Dedifferentiated amniotic fluid mesenchymal stem cell (primary cell): Measurements from ENCODE around the gene PROSER1.
A peak's percentile ranks its signal among the peaks of the same experiment; 100 is the strongest.
"Not testable (repeated sequence)": the region's sequence is repeated elsewhere in the genome, so short reads cannot be mapped to it uniquely, and the experiment has no call there.

ENCODE experiments used
- DNase-seq: peaks from one replicate; pipeline ENCODE4 v3.0.0-alpha.2; 2016; ENCODE audit errors: extremely low spot score

Gene PROSER1

GRCh38 chr13:39037880-39038568 lies at the start of gene PROSER1, which contains the start of gene NHLRC3:
Gene PROSER1, minus strand, starts transcription at chr13:39038089. Its CDS starts 847 bp downstream, at chr13:39037242.
Gene NHLRC3, plus strand, starts transcription at chr13:39038456. Its CDS starts 184 bp downstream, at chr13:39038640.
- DNase-seq, result peak; percentile 85

GRCh38 chr13:39086251-39086945 lies 48.5 kb upstream of the PROSER1 start:
- not testable (repeated sequence) for DNase-seq

GRCh38 chr13:39073983-39074382 lies 36.1 kb upstream of the PROSER1 start:
- no peak for DNase-seq

GRCh38 chr13:39072842-39073241 lies 35.0 kb upstream of the PROSER1 start:
- no peak for DNase-seq

GRCh38 chr13:39062004-39062403 lies 24.1 kb upstream of the PROSER1 start:
- DNase-seq, result no peak

- DNase-seq, result no peak
These were observed 20.2 kb upstream of the PROSER1 start for GRCh38 chr13:39058040-39058439.

- DNase-seq, result no peak
These were observed 18.1 kb upstream of the PROSER1 start for GRCh38 chr13:39056018-39056417.

- no peak for DNase-seq
These were observed 16.2 kb upstream of the PROSER1 start for GRCh38 chr13:39054112-39054511.

- DNase-seq, result no peak
These were observed 15.1 kb upstream of the PROSER1 start for GRCh38 chr13:39052944-39053343.

GRCh38 chr13:39051157-39051556 lies 13.3 kb upstream of the PROSER1 start:
- peak; percentile 45 for DNase-seq

GRCh38 chr13:39049274-39049673 lies 11.4 kb upstream of the PROSER1 start:
- DNase-seq, result no peak

- DNase-seq, result no peak
These were observed 10.9 kb upstream of the PROSER1 start for GRCh38 chr13:39048806-39049205.

- no peak for DNase-seq
These were observed 9.7 kb upstream of the PROSER1 start for GRCh38 chr13:39047560-39047959.

- DNase-seq, result no peak
These were observed 6.6 kb upstream of the PROSER1 start for GRCh38 chr13:39044536-39044935.

GRCh38 chr13:39040206-39040605 lies 2.3 kb upstream of the PROSER1 start:
- DNase-seq, result no peak

GRCh38 chr13:39039041-39039440 lies 1.2 kb upstream of the PROSER1 start:
- DNase-seq, result no peak

GRCh38 chr13:39038569-39039030 lies 711 bp upstream of the PROSER1 start:
- DNase-seq, result peak; percentile 20

GRCh38 chr13:39037410-39037879 lies 444 bp downstream of the PROSER1 start:
- DNase-seq, result no peak

- DNase-seq, result no peak
These were observed 1.7 kb downstream of the PROSER1 start for GRCh38 chr13:39036212-39036611.

- DNase-seq, result no peak
These were observed 2.1 kb downstream of the PROSER1 start for GRCh38 chr13:39035799-39036198.

- no peak for DNase-seq
These were observed 2.7 kb downstream of the PROSER1 start for GRCh38 chr13:39035204-39035603.

GRCh38 chr13:39034085-39034484 lies 3.8 kb downstream of the PROSER1 start:
- DNase-seq, result no peak

- DNase-seq, result no peak
These were observed 5.7 kb downstream of the PROSER1 start for GRCh38 chr13:39032150-39032549.
